ENCODE results near the gene PRSS2. TPM values are rescaled to one million over a fixed set of nuclear protein-coding genes. Genes with fewer than 3 reads are reported as not detected.
"Not testable (repeated sequence)": the region's sequence is repeated elsewhere in the genome, so short reads cannot be mapped to it uniquely, and the experiment has no call there.

Gene PRSS2
- total RNA-seq, 2 experiments from 2014 or later, result not detected

- H3K4me1 Mint-ChIP-seq; CTCF ChIA-PET; POLR2A ChIA-PET; DNase-seq; H3K9me3 Mint-ChIP-seq; H3K36me3 Mint-ChIP-seq (ENCODE audit: low read depth); H3K27ac Mint-ChIP-seq; H3K27me3 Mint-ChIP-seq; H3K4me3 Mint-ChIP-seq: not testable (repeated sequence)
Observed at GRCh38 chr7:142751526-142752175, 19.1 kb upstream of the PRSS2 start.

- Mint-ChIP-seq H3K36me3 (ENCODE audit: low read depth) (no peaks in the 10 kb centered on the region), H3K27ac (no peak overlapping the region), H3K4me1 (no peaks in the 10 kb centered on the region), H3K4me3 (no peak overlapping the region), H3K27me3 (peaks cover 2% of the 10 kb centered on the region), H3K9me3 (no peaks in the 10 kb centered on the region)
- CTCF ChIA-PET, result no interaction called here
- POLR2A ChIA-PET, result no interaction called here
- no peak for DNase-seq
Observed at GRCh38 chr7:142752376-142753225, 18.2 kb upstream of the PRSS2 start.

- H3K27me3 Mint-ChIP-seq, result peaks cover 2% of the 10 kb centered on the region
- POLR2A ChIA-PET, result no interaction called here
- no peak for DNase-seq
- no peaks in the 10 kb centered on the region for H3K4me1 Mint-ChIP-seq
- H3K27ac Mint-ChIP-seq, result no peak overlapping the region
- H3K4me3 Mint-ChIP-seq, result no peak overlapping the region
- H3K9me3 Mint-ChIP-seq, result no peaks in the 10 kb centered on the region
- no peaks in the 10 kb centered on the region for H3K36me3 Mint-ChIP-seq (ENCODE audit: low read depth)
- CTCF ChIA-PET, result no interaction called here
Observed at GRCh38 chr7:142753366-142753765, 17.4 kb upstream of the PRSS2 start.

GRCh38 chr7:142753925-142754491, 16.8 kb upstream of the PRSS2 start:
- POLR2A ChIA-PET; H3K36me3 Mint-ChIP-seq (ENCODE audit: low read depth); CTCF ChIA-PET; H3K4me1 Mint-ChIP-seq; H3K27me3 Mint-ChIP-seq; H3K9me3 Mint-ChIP-seq; DNase-seq; H3K4me3 Mint-ChIP-seq; H3K27ac Mint-ChIP-seq: not testable (repeated sequence)

- DNase-seq, result no peak
- Mint-ChIP-seq H3K9me3 (no peaks in the 10 kb centered on the region), H3K36me3 (ENCODE audit: low read depth) (no peaks in the 10 kb centered on the region), H3K4me3 (no peak overlapping the region), H3K27ac (no peak overlapping the region), H3K4me1 (no peaks in the 10 kb centered on the region), H3K27me3 (peaks cover 2% of the 10 kb centered on the region)
- ChIA-PET POLR2A (no interaction called here), CTCF (no interaction called here)
Observed at GRCh38 chr7:142754681-142755575, 15.8 kb upstream of the PRSS2 start.

GRCh38 chr7:142758312-142758711, 12.5 kb upstream of the PRSS2 start:
- POLR2A ChIA-PET; H3K9me3 Mint-ChIP-seq; H3K4me3 Mint-ChIP-seq; H3K36me3 Mint-ChIP-seq (ENCODE audit: low read depth); DNase-seq; H3K4me1 Mint-ChIP-seq; CTCF ChIA-PET; H3K27me3 Mint-ChIP-seq; H3K27ac Mint-ChIP-seq: not testable (repeated sequence)

GRCh38 chr7:142759433-142759832, 11.3 kb upstream of the PRSS2 start:
- DNase-seq, result no peak
- Mint-ChIP-seq H3K27ac (no peak overlapping the region), H3K9me3 (no peaks in the 10 kb centered on the region), H3K4me3 (no peak overlapping the region), H3K36me3 (ENCODE audit: low read depth) (no peaks in the 10 kb centered on the region), H3K4me1 (no peaks in the 10 kb centered on the region), H3K27me3 (no peaks in the 10 kb centered on the region)
- ChIA-PET CTCF (no interaction called here), POLR2A (no interaction called here)

- no peaks in the 10 kb centered on the region for H3K36me3 Mint-ChIP-seq (ENCODE audit: low read depth)
- H3K9me3 Mint-ChIP-seq, result no peaks in the 10 kb centered on the region
- no peaks in the 10 kb centered on the region for H3K4me1 Mint-ChIP-seq
- CTCF ChIA-PET, result no interaction called here
- H3K4me3 Mint-ChIP-seq, result no peak overlapping the region
- no peak overlapping the region for H3K27ac Mint-ChIP-seq
- POLR2A ChIA-PET, result no interaction called here
- no peak for DNase-seq
- no peaks in the 10 kb centered on the region for H3K27me3 Mint-ChIP-seq
Observed at GRCh38 chr7:142760071-142760642, 10.6 kb upstream of the PRSS2 start.

GRCh38 chr7:142761606-142762005, 9.2 kb upstream of the PRSS2 start:
- POLR2A ChIA-PET; DNase-seq; CTCF ChIA-PET; H3K4me3 Mint-ChIP-seq; H3K27me3 Mint-ChIP-seq; H3K9me3 Mint-ChIP-seq; H3K4me1 Mint-ChIP-seq; H3K36me3 Mint-ChIP-seq (ENCODE audit: low read depth); H3K27ac Mint-ChIP-seq: not testable (repeated sequence)

GRCh38 chr7:142762104-142762503, 8.7 kb upstream of the PRSS2 start:
- H3K27me3 Mint-ChIP-seq, result no peaks in the 10 kb centered on the region
- no peaks in the 10 kb centered on the region for H3K36me3 Mint-ChIP-seq (ENCODE audit: low read depth)
- no peak overlapping the region for H3K27ac Mint-ChIP-seq
- POLR2A ChIA-PET, result no interaction called here
- H3K9me3 Mint-ChIP-seq, result no peaks in the 10 kb centered on the region
- CTCF ChIA-PET, result no interaction called here
- DNase-seq, result no peak
- no peaks in the 10 kb centered on the region for H3K4me1 Mint-ChIP-seq
- H3K4me3 Mint-ChIP-seq, result no peak overlapping the region

- H3K27me3 Mint-ChIP-seq, result no peaks in the 10 kb centered on the region
- CTCF ChIA-PET, result no interaction called here
- no peak for DNase-seq
- POLR2A ChIA-PET, result no interaction called here
- H3K36me3 Mint-ChIP-seq (ENCODE audit: low read depth), result no peaks in the 10 kb centered on the region
- peaks cover 11% of the 10 kb centered on the region for H3K4me1 Mint-ChIP-seq
- H3K4me3 Mint-ChIP-seq, result no peak overlapping the region
- no peak overlapping the region for H3K27ac Mint-ChIP-seq
- no peaks in the 10 kb centered on the region for H3K9me3 Mint-ChIP-seq
Observed at GRCh38 chr7:142767451-142767850, 3.3 kb upstream of the PRSS2 start.

GRCh38 chr7:142767861-142768260, 2.9 kb upstream of the PRSS2 start:
- CTCF ChIA-PET, result interaction anchor here (1.7 kb wide), 1 partner anchor 15 kb away, joined by 3 read pairs; no protein-coding TSS in a partner anchor

GRCh38 chr7:142768885-142769284, 1.9 kb upstream of the PRSS2 start:
- H3K27ac Mint-ChIP-seq; H3K4me3 Mint-ChIP-seq; H3K27me3 Mint-ChIP-seq; DNase-seq; POLR2A ChIA-PET; H3K9me3 Mint-ChIP-seq; H3K36me3 Mint-ChIP-seq (ENCODE audit: low read depth): not testable (repeated sequence)
- CTCF ChIA-PET, result interaction anchor here (1.7 kb wide), 1 partner anchor 14 kb away, joined by 3 read pairs; no protein-coding TSS in a partner anchor
- H3K4me1 Mint-ChIP-seq, result peaks cover 13% of the 10 kb centered on the region

More at GRCh38 chr7:142767861-142768260, 2.9 kb upstream of the PRSS2 start:
- DNase-seq, result no peak
- POLR2A ChIA-PET, result no interaction called here
- Mint-ChIP-seq H3K9me3 (no peaks in the 10 kb centered on the region), H3K27ac (no peak overlapping the region), H3K36me3 (ENCODE audit: low read depth) (no peaks in the 10 kb centered on the region), H3K4me3 (no peak overlapping the region), H3K27me3 (no peaks in the 10 kb centered on the region), H3K4me1 (peaks cover 11% of the 10 kb centered on the region)
